SJCRH30 (cell line): ENCODE results near the gene AQP6. TPM values are rescaled to one million over a fixed set of nuclear protein-coding genes. Genes with fewer than 3 reads are reported as not detected.

Source experiments
- DNase-seq, 2 experiments: peaks; one replicate each; pipeline ENCODE4 v3.0.0-alpha.2; 2015 to 2020
- H3K27ac ChIP-seq: fragments of 250-450 bp; sonication (Bioruptor Pico); 2 replicates; pipeline ENCODE4 v1.5.1; 2020; ENCODE audit warnings: mild to moderate bottlenecking, moderate library complexity
- H3K27me3 ChIP-seq: fragments of 250-450 bp; sonication (Bioruptor Pico); 2 replicates; pipeline ENCODE4 v1.5.1; 2020; ENCODE audit warnings: mild to moderate bottlenecking, moderate library complexity
- H3K36me3 ChIP-seq: fragments of 250-450 bp; sonication (Bioruptor Pico); 2 replicates; pipeline ENCODE4 v1.5.1; 2020; ENCODE audit warnings: mild to moderate bottlenecking, moderate library complexity
- H3K4me1 ChIP-seq: fragments of 250-450 bp; sonication (Bioruptor Pico); 2 replicates; pipeline ENCODE4 v1.5.1; 2020; ENCODE audit warnings: mild to moderate bottlenecking, moderate library complexity
- H3K4me3 ChIP-seq: fragments of 250-450 bp; sonication (Bioruptor Pico); 2 replicates; pipeline ENCODE4 v1.5.1; 2020; ENCODE audit warnings: mild to moderate bottlenecking, moderate library complexity
- H3K9me3 ChIP-seq: fragments of 250-450 bp; sonication (Bioruptor Pico); replicated peaks from 2 replicates; pipeline ENCODE4 v1.5.1; 2020; ENCODE audit warnings: mild to moderate bottlenecking, moderate library complexity
- total RNA-seq: library from RNA; depleted of rRNA; stranded (reverse); fragments of >200 nt; shearing (Covaris generic); gene quantifications from 2 replicates; pipeline ENCODE4 v1.2.3, GENCODE V29; 2014

Gene AQP6
- total RNA-seq, 1 experiment from 2014 or later, result not detected

DNA sequence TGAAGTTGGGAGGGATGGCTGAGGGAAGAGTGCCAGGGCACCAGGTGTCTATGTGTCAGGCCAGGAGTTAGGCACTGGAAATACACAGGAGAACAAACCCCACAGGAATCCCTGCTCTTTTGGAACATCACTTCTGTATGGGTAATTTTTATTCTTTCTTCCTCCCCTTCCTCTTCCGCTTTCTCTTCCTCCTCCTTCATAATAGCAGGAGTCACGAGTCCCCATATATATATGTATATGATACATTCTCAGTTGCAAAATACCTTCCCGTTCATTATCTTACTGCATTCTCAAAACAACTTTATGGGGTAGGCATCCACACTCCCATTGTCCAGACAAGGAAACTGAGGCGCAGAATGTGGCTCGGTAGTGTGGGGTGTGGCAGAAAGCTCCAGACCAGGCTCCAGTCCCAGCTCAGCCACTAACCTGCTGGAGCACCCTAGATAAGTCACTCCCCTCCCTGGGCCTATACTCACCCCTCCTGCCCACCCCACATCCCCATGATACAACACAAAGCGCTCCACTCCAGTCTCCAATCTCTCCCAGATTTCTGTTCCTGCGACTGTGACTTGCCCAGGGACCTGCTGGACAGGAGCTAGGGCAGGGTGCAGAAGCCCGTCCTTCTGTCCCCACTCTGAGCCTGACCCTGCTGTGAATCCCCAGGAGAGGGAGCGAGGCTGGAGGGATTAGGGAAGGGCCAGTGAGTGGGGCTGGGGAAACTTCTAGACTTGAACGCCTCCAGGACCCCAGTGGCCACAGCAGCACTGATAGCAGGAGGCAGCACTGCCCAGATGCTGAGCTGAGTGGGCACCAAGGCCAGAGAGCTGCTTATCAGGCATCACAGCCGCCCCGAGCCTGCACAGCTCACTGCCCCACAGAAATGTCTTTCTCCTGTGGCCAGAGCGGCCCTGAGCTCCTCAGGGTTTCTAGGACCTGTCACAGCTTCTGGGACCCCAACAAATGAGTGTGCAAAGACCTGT is 23.6 kb upstream of the AQP6 start:
- DNase-seq, result no peak
- no peak overlapping the region for H3K4me3 ChIP-seq
- no peaks in the 10 kb centered on the region for H3K9me3 ChIP-seq
- H3K36me3 ChIP-seq, result no peaks in the 10 kb centered on the region
- no peak overlapping the region for H3K27ac ChIP-seq
- no peaks in the 10 kb centered on the region for H3K4me1 ChIP-seq
- H3K27me3 ChIP-seq, result no peaks in the 10 kb centered on the region

DNA sequence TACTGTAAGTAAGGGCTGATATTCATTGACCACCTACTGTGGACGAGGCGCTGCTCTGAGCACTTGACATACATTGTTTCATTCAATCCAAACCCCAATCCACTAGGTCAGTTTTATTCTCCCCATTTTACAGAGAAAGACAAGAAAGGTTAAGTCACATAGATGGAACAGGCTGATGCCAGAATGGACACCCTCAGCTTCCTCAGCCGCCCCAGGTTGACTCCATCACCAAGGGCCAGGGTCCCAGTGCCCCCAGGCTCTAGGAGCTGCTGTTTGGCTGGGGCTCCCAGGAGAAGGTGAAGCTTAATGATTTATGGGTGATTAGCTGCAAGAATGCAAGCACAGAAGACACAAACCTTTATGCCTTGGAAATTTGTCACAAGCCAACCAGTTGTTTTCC is 22.9 kb upstream of the AQP6 start:
- H3K4me1 ChIP-seq, result no peaks in the 10 kb centered on the region
- no peak overlapping the region for H3K27ac ChIP-seq
- no peak for DNase-seq
- H3K27me3 ChIP-seq, result no peaks in the 10 kb centered on the region
- no peak overlapping the region for H3K4me3 ChIP-seq
- no peaks in the 10 kb centered on the region for H3K9me3 ChIP-seq
- H3K36me3 ChIP-seq, result no peaks in the 10 kb centered on the region

DNA sequence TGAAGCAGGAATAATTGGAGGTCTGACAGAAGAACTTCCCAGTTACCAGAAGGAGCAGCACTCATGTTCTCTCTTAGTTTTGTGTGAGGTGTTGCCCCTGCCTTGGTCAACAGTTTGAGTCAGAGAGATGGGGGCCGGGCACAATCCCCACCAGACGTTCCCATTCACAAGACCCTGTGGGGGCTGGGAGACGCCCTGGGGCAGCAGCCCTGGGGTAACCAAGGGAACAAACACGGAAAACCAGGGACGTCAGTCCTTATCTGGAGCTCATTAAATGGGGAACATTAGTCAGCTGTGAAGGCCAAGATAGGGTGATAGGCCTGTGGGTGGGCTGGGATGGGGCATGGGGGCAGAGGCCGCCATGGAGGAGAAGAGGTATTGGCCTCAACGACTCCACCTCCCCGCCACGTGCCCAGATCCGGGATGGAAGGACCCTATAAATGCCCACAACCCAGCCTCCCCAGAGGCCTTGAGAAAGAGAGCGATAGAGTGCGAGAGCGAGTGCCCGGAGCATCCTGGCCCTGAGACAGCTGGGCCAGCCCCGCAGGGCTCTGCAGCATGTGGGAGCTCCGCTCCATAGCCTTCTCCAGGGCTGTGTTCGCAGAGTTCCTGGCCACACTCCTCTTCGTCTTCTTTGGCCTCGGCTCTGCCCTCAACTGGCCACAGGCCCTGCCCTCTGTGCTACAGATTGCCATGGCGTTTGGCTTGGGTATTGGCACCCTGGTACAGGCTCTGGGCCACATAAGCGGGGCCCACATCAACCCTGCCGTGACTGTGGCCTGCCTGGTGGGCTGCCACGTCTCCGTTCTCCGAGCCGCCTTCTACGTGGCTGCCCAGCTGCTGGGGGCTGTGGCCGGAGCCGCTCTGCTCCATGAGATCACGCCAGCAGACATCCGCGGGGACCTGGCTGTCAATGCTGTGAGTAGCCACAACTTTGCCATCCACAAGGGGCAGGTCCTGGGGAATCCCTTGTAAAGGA is 22.2 kb upstream of the AQP6 start, which contains the start of gene AQP2:
TSS of gene AQP2 (plus strand) at position 465 of the 979 bp plus-strand sequence. CDS start at position 559, 94 bp downstream.
- no peak for DNase-seq
- no peaks in the 10 kb centered on the region for H3K27me3 ChIP-seq

DNA sequence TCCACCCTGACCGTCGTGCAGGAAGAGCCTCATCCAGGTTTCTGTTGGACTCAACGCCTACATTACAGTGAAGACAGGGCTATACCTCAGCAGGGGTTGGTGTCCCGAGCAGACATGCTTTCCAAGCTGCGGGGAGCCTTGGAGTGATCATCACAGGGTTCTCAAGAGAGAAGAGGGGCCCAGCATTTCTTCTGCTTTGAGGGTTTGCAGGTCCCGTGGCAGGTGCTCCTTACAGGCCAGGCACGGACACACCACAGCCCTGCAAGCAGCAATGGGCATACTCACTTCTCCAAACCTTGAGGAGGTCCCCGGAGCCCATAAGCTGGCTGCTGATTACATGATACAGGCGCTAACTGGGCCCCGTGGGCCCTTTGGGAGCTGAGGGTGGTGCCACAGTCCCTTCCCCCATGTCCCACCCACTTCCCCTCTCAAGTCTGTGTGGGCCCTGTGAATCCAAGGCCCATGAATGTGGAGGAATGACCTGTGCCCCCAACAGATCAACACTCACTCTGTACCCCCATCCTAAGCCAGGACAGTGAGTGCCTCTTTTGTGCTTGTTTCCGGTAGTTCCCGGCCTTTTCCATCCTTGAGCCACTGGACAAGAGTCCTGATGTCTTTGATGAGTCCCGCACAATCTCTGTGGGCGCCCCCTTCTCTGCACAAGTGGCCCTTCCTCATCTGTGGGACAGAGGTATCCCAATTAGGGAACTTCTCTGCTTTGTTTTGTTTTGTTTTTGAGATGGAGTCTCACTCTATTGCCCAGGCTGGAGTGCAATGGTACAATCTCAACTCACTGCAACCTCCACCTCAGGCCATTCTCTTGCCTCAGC is 21.1 kb upstream of the AQP6 start:
- Histone ChIP-seq H3K27me3 (no peaks in the 10 kb centered on the region), H3K4me3 (no peak overlapping the region), H3K4me1 (peaks cover under 1% of the 10 kb centered on the region; the same call in 1 of the 2 replicates), H3K9me3 (no peaks in the 10 kb centered on the region), H3K27ac (no peak overlapping the region), H3K36me3 (no peaks in the 10 kb centered on the region)
- no peak for DNase-seq

More for the DNA sequence above, 22.2 kb upstream of the AQP6 start, which contains the start of gene AQP2:
- Histone ChIP-seq H3K4me1 (no peaks in the 10 kb centered on the region), H3K4me3 (no peak within 1 kb of the TSS), H3K36me3 (no peaks in the 10 kb centered on the region), H3K27ac (no peak within 1 kb of the TSS), H3K9me3 (no peaks in the 10 kb centered on the region)

DNA sequence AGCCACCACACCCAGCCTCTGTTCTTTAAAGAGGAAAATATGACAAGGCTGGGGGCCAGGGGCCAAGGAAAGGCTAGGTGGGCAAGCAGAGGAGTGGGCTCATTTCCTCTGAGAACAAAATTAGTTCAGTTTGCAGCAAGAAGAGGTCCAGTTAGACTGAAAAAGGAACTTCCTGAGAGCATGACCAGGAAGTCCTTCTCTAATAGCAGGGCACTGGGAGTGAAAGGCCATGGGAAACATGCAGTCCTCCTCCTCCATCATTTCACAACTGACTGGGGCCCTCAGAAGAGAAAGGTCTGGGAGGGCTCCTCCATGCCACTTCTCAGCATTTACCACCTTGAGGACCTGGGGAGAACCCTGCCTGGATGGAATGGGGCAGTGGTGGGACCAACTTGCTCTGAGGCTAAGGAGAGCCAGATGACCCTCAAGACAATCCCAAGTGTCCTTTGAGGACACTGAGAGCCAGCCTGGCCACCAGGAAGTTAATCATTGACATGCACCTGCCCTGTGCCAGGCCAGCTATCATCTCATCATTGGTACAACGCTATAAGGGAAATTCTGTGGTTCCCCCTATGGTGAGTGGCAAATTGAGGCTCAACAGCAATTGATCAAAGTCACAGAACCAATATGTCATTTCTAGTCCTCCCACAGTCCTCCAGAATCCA is 20.2 kb upstream of the AQP6 start:
- Histone ChIP-seq H3K4me3 (no peak overlapping the region), H3K27ac (no peak overlapping the region), H3K4me1 (peaks cover 3% of the 10 kb centered on the region; the same call in 1 of the 2 replicates), H3K36me3 (no peaks in the 10 kb centered on the region), H3K27me3 (no peaks in the 10 kb centered on the region), H3K9me3 (no peaks in the 10 kb centered on the region)
- DNase-seq, result no peak

DNA sequence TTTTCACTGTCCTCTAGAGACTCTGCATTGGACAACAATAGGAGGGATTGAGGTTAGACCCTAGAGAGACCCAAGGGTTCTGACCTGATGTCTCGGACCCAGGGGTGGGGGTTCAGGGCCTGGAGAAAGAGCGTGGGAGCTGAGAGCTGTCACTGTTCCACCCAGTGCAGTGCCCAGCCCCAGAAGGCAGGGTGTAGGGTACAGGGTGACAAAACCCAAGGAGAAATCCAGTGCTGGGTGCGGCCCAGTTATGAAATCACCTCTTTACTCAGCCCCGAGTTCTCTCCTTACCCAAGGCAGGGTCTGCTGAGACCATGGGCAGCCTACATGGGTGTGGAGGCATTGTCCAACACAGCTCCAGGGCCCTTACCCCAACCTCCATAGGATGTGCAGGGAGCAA is 19.6 kb upstream of the AQP6 start:
- no peak overlapping the region for H3K27ac ChIP-seq
- H3K36me3 ChIP-seq, result no peaks in the 10 kb centered on the region
- no peaks in the 10 kb centered on the region for H3K27me3 ChIP-seq
- no peak overlapping the region for H3K4me3 ChIP-seq
- H3K9me3 ChIP-seq, result no peaks in the 10 kb centered on the region
- DNase-seq, result no peak
- H3K4me1 ChIP-seq, result peaks cover 3% of the 10 kb centered on the region; the same call in 1 of the 2 replicates

DNA sequence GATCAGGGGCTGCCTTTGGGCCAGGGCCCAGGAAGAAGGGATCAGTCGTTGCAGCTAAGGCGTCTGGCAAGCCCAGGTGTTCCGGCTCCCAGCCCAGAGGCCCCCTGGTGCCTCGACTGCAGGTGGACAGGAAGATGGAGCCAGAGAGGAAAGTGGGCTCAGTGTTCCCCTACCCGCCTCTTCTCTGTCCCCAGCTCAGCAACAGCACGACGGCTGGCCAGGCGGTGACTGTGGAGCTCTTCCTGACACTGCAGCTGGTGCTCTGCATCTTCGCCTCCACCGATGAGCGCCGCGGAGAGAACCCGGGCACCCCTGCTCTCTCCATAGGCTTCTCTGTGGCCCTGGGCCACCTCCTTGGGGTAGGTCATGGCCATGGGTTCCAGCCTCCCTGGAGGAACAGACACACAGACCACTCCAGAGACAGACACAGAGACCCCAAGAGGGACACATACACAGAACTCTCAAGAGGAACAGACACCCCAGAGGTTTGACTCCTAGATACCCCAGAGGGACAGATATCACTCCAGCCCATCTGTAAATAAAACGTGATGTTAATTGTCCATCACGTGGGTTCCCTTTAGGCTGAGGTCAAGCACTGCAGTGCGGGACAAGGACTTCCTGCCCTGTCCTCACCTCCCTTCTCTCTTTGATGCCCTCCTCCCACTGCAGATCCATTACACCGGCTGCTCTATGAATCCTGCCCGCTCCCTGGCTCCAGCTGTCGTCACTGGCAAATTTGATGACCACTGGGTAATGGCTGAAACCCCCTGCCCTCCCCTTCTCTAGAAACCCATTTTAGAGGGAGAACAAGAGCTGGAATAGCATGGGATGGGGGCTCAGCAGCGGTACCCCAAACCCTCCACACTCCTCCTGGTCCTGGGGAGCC is 18.5 kb upstream of the AQP6 start:
- no peaks in the 10 kb centered on the region for H3K27me3 ChIP-seq
- H3K4me1 ChIP-seq, result peaks cover 5% of the 10 kb centered on the region
- peak in 1 of 2 experiments; percentile 52 for DNase-seq
- H3K4me3 ChIP-seq, result no peak overlapping the region
- no peaks in the 10 kb centered on the region for H3K36me3 ChIP-seq
- no peaks in the 10 kb centered on the region for H3K9me3 ChIP-seq
- no peak overlapping the region for H3K27ac ChIP-seq

DNA sequence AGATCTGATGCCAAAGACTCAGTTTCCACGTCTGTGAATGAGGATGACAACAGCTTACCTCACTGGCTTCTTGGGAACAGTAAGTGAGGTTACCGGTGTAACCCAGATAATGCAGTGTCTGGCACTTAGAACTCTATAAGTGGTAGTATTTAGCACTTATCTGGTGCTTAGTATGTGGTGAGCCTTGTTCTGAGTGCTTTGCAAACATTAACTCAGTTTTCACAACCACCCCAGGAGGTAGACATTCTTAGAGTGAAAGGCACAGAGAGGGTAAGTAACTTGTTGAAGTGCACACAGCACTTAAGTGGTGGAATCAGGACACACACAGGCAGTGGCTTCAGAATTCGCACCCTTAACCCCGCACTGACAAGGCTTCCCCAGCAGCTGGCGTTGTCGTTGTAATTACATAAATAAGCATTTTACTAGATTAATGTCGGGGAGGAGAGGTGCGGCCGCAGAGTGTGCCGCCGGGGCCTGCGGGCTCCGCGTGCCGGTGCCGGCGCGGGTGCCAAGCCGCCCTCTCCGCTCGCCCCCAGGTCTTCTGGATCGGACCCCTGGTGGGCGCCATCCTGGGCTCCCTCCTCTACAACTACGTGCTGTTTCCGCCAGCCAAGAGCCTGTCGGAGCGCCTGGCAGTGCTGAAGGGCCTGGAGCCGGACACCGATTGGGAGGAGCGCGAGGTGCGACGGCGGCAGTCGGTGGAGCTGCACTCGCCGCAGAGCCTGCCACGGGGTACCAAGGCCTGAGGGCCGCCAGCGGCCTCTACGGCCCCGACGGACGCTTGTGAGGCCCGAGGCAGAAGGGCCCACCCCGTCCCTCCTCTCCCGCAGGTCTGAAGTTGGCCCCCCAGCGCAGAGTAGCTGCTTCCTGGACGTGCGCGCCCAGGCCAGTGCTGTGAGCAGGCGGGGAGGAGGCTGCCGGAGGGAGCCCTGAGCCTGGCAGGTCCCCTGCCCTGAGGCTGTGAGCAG is 17.6 kb upstream of the AQP6 start:
- no peak overlapping the region for H3K4me3 ChIP-seq
- H3K27ac ChIP-seq, result no peak overlapping the region
- H3K9me3 ChIP-seq, result no peaks in the 10 kb centered on the region
- no peaks in the 10 kb centered on the region for H3K36me3 ChIP-seq
- H3K4me1 ChIP-seq, result peaks cover 15% of the 10 kb centered on the region
- no peak for DNase-seq
- no peaks in the 10 kb centered on the region for H3K27me3 ChIP-seq

DNA sequence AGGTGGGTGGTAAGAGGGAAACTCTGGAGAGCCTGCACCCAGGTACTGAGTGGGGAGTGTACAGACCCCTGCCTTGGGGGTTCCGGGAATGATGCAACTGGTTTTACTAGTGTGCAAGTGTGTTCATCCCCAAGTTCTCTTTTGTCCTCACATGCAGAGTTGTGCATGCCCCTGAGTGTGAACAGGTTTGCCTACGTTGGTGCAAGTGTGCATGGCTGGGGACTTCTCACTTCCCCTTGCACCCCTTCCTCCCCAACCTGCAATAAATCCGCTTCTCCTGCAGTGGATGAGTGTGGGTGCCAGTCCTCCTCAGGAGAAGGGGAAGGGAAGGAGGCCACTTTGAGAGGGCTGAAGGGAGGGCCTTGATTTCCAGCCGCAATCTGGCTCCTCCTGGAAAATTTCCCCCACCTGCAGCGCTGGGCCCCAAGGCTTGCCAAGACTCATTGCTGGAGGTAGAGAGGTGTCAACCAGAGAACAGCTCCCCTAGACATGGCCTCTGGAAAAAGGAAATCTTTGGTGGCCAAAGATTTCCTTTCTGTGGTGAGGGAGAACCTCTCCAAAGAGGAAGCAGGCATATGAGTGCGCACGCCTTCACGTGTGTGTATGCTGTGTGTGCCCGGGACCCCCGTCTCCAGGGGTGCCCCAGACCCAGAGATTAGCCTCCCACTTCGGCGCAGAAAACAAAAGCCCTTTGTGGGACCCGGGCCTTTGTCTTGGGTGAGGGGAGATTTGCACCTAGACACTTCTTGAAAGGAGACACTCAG is 16.7 kb upstream of the AQP6 start:
- H3K36me3 ChIP-seq, result no peaks in the 10 kb centered on the region
- H3K4me1 ChIP-seq, result peaks cover 22% of the 10 kb centered on the region
- no peak overlapping the region for H3K4me3 ChIP-seq
- no peaks in the 10 kb centered on the region for H3K27me3 ChIP-seq
- H3K9me3 ChIP-seq, result no peaks in the 10 kb centered on the region
- H3K27ac ChIP-seq, result no peak overlapping the region
- DNase-seq, result no peak

DNA sequence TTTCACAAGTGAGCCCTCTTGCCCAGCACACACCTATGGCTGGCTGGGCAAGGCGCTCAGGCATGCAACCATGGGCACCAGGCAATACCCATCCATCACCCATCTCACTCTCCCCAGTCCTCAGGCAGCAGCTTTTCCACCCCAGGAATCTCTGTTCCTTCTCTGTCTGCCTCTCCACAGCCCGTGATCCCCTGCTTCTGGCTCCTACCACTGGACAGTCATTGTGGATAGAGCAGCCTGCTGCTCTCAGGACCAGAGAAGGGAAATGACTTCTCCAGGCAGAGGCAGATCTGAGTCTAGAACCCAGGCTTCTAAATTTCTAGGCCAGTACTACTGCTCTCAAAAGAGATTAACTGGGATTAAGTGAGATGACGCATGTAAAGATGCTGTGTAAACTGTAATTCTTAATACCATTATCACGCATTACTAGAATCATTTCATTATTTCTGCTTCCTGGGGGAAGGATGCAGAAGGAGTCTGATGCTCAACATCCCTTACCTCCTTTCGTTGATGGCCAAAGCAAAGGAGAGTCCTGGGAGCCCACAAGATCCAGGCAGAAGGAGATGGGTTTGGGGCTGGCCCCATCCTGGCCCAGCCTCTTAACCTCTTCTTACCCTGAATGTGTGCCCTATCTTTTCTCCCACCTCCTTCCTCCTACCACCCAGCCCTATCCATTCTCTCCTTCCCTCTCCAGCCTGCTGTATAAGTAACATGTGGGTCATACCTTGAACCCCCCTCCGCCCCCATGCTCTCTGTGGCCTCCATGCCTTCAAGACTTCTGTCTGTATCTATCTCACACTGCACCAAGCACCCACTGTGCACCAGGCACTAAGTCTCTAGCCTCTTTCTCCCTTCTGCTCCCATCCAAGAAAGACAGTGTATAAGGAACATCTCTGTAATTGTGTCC is 15.8 kb upstream of the AQP6 start:
- no peaks in the 10 kb centered on the region for H3K36me3 ChIP-seq
- no peak overlapping the region for H3K27ac ChIP-seq
- H3K9me3 ChIP-seq, result no peaks in the 10 kb centered on the region
- no peak overlapping the region for H3K4me3 ChIP-seq
- H3K4me1 ChIP-seq, result peaks cover 22% of the 10 kb centered on the region
- DNase-seq, result peak in 1 of 2 experiments; percentile 30
- no peaks in the 10 kb centered on the region for H3K27me3 ChIP-seq

DNA sequence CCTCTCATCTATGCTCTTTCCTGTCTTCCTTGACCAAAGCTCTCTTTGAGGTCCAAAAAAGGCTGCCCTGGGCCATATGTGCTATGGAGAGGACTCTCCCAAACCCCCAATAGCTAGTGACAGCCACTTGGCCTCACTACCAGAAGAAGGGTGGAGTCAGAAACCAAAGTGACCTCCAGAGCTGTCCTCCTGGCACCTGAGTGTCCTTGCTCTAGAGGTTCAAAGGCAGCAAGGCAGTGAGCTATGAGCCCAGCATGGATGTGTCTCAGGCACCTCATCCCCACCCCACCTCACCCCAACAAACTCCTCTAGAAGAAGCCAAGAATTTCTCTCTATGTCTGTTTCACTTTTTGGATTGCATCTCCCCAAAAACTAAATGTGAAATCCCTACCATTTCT is 15.2 kb upstream of the AQP6 start:
- H3K9me3 ChIP-seq, result no peaks in the 10 kb centered on the region
- no peak for DNase-seq
- no peaks in the 10 kb centered on the region for H3K36me3 ChIP-seq
- no peaks in the 10 kb centered on the region for H3K27me3 ChIP-seq
- H3K4me3 ChIP-seq, result no peak overlapping the region
- H3K4me1 ChIP-seq, result peaks cover 24% of the 10 kb centered on the region
- H3K27ac ChIP-seq, result no peak overlapping the region
